ENCODE data around the gene MRPS2.
"Not testable (repeated sequence)": the region's sequence is repeated elsewhere in the genome, so short reads cannot be mapped to it uniquely, and the experiment has no call there.

Gene MRPS2

DNA sequence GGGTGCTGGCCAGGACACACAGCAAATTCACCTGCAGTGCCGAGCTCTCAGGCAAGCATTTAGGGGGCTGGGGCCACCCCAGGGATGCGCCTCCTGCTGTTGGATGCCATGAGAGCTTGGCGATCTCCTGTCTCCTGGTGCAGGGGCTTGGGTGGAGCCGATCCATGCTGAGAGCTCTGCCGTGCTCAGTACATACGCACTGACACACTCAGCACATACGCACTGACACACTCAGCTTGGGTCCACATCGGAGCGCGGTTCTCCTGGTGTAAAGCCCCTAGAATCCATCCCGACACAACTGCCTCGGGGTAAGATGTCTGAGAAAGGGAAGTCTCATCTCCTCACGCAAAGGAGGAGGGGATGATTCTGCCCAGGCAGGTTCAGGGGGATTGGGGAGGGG, 35.1 kb downstream of the MRPS2 start:
- not testable (repeated sequence) for DNase-seq

GRCh38 chr9:135536216-135536615, 35.7 kb downstream of the MRPS2 start:
- no peak for DNase-seq

DNA sequence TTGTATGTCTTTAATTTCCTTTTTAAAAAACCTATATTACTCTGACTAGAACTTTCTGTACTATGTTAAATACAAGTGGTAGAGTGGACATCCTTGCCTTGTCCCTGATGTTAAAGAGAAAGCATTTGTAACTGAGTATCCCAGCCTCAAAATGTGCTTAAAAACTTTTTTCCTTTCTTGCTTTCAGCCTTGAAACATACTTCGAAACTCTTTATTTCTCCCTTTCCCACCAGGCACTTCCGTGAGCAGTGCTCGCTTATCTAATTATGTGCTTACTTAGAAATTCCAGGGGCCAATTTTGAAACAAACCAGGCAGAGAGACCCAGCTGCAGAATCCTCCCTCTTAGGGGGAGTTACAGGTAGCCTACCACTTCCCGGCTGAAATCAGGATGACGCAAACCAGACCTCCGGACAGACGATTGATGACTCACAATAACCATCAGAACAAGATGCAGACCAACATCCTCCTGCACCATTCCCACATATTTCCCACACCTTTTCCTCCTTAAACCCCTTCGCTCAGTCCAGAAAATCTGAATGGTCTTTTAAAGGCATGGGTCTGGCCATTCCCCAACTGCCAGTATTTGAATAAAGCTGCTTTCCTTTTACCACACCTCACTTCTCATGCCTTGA, 42.9 kb downstream of the MRPS2 start:
- DNase-seq, result not testable (repeated sequence)

GRCh38 chr9:135544981-135545635, 44.6 kb downstream of the MRPS2 start:
- no peak for DNase-seq

DNA sequence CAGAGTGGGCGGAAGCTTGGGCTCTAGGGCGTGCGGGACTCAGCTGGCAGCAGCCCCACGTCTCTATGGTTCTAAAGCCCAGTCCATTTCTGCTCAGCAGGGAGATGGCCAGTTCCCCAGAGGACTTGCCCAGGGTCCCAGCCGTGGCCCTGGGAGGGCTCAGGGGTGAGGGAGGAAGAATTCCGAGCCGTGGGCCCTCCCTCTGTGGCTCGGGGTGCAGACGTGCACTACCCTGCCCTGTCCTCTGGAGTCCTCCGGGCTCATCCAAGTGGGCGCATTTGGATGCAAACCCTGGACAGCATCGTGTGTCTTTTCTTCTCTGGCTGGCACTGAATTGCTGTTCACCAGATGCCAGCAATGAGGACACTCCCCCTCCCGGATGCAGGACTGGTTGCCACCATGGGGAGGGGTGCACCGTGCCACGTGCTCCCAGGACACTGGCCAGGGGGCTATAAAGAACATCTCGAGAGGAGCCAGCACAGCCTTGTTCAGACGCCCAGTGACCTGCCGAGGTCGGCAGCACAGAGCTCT, 45.2 kb downstream of the MRPS2 start, which contains the start of gene OBP2A:
Gene OBP2A (plus strand): TSS at position 481 of the 531 bp plus-strand sequence. CDS start 55 bp downstream, outside the sequence.
- not testable (repeated sequence) for DNase-seq

GRCh38 chr9:135546792-135547617, 46.5 kb downstream of the MRPS2 start:
- not testable (repeated sequence) for DNase-seq

DNA sequence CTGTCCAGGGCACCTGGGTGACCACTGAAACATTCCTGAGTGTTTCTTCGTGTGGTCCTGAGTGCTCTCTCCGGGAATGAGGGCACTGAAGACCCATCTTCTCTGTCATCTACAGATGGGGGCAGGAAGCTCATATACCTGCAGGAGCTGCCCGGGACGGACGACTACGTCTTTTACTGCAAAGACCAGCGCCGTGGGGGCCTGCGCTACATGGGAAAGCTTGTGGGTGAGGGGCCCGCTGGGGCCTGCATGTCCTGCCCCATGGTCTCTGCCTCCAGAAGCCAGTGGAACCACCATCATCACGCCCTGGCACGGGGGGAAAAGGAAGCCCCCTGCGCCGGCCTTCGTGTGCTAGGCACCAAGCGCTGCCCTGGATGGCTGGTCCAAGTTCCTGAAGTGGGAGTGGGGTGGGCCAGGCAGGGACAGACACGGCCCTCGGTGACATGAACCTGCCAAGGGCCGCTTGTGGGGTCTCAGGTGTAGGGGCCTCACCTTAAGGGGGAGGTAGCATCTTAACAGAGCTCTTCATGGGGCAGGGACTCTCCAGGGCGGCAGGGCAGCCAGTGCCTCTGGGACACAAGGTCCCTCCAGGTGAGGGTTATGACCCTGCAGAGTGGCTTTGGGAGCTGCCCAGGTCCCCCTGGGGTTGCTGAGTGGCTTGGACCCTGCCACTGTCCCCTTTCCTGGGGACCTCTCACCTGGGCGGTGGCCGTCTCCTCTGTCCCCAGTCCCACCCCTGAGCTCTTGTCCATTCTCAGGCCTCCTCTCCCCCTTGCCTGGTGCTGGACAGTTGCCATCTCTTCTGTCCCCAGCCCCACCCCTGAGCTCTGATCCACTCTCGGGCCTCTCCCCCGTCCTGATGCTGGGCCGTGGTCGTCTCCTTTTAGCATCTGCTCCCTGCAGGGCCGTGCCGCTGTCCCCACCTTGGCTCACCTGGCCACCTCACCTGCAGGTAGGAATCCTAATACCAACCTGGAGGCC, 47.6 kb downstream of the MRPS2 start:
- DNase-seq, result no peak

- not testable (repeated sequence) for DNase-seq
Observed at GRCh38 chr9:135549478-135550343, 49.2 kb downstream of the MRPS2 start.

DNA sequence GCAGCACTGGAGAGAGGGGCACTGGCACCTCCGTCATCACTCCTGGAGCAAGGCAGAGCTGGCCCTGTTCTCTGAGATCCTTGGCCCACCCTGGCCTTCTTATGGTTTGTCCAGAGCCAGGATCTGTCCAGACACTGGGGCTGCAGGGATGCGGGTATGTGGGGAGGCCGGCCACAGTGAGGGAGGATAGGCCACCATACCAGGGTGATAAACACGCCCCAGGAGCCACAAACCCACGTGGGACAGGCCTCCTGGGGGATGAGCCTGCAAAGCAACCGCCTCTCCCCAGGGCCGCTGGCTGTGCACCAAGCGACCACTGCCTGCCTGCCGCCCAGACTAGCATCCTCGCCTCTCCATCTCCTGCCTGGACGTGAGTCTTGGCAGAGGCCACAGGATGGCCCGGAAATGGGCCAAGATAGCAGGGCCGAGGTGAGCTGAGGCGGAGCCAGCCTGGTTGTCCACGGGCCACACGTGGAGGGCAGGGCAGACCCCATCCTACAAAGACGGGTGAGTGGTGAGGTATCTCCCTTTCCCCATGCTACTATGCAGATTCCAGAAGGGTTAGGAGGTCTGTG, 49.9 kb downstream of the MRPS2 start:
- no peak for DNase-seq

DNA sequence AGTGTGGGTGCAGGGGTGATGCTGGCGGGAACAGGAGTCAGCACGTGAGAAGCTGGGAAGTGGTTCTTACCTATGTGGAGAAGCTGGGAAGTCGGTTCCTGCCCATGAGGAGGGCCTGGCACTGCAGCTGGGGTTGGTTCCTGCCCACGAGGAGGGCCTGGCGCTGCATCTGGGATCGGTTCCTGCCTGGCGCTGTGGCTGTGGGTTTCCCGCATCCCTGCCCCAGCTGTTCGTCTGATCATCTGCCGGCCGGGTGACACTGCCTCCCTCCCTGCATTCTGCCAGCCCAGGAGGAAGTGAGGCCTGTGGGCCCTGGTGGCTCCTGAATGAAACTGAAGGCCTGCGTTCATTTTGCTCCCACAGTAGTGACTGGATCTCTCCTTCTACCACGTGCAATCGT, 50.5 kb downstream of the MRPS2 start:
- no peak for DNase-seq

- DNase-seq, result no peak
Observed at GRCh38 chr9:135551456-135551855, 51.0 kb downstream of the MRPS2 start.

GRCh38 chr9:135552021-135552697, 51.7 kb downstream of the MRPS2 start:
- DNase-seq, result no peak

DNA sequence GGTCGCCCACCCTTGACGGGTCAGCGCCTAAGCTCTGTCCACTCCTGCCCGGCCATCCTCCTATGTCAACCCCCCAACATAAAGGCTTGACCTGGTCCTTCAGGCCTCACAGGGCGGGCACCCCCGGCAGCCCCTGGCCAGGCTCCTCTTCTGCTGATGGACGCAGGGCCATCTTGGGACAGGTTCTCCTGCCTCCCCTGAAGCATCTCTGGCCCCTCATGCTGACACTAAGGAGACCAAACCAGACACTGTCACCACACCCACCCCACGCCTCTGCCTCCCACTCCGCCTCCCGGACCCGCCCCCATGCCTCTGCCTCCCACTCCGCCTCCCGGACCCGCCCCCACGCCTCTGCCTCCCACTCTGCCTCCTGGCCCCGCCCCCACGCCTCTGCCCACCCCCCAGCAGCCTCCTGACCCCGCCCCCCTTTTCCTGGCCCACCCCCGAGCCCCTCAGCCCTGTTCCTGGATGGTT, 52.3 kb downstream of the MRPS2 start:
- DNase-seq, result no peak

All from DMS153 (cell line).